Lower leg skin (tissue), 4 donors: ENCODE data around the gene PLCG2. TPM values are rescaled to one million over a fixed set of nuclear protein-coding genes. Genes with fewer than 3 reads are reported as not detected.
A peak's percentile ranks its signal among the peaks of the same experiment; 100 is the strongest.

Experiments
- DNase-seq, 2 donors: peaks; one replicate each; pipeline ENCODE4 v3.0.0-alpha.2; 2019; ENCODE audit warnings: low spot score in 2 of 2
- H3K4me3 ChIP-seq: fragments of 200-600 bp; sonication (generic); 2 replicates; pipeline ENCODE4 v1.5.1; 2017; ENCODE audit warnings: mild to moderate bottlenecking, low read depth; ENCODE audit not compliant: poor library complexity, severe bottlenecking
- POLR2A ChIP-seq, 2 donors: fragments of 450-650 bp; IDR thresholded peaks; one replicate each; pipeline ENCODE4 v1.6.1; 2016 to 2017; ENCODE audit warnings: antibody characterized with exemption in 2 of 2, mild to moderate bottlenecking in 1 of 2, moderate library complexity in 1 of 2
- WGBS, 2 donors: methylation state at CpG; one replicate each; pipeline ENCODE4 v1.1.5; 2018; 5-methylcytosine and 5-hydroxymethylcytosine counted together
- intact Hi-C: fragments of 100-400 bp; cut with DNase I; formaldehyde crosslinking; loops from one replicate; pipeline ENCODE4 v1.15.0; 2023; ENCODE audit warnings: low total_unique reads
- total RNA-seq, 4 donors: library from RNA; depleted of rRNA; stranded (reverse); fragments of >200 nt; gene quantifications; one replicate each; pipeline ENCODE4 v1.1.0, GENCODE V29; 2016
- TF ChIP-seq, protein P1 (sequence below), 3 donors: fragments of 450-650 bp; IDR thresholded peaks; one replicate each; pipeline ENCODE4 v1.5.1; 2016; ENCODE audit warnings: antibody characterized with exemption in 3 of 3, mild to moderate bottlenecking in 3 of 3, moderate library complexity in 2 of 3

Gene PLCG2
- total RNA-seq, 4 donors from 2014 or later, result 7.0 to 14.1 (median 10.2) TPM

DNA sequence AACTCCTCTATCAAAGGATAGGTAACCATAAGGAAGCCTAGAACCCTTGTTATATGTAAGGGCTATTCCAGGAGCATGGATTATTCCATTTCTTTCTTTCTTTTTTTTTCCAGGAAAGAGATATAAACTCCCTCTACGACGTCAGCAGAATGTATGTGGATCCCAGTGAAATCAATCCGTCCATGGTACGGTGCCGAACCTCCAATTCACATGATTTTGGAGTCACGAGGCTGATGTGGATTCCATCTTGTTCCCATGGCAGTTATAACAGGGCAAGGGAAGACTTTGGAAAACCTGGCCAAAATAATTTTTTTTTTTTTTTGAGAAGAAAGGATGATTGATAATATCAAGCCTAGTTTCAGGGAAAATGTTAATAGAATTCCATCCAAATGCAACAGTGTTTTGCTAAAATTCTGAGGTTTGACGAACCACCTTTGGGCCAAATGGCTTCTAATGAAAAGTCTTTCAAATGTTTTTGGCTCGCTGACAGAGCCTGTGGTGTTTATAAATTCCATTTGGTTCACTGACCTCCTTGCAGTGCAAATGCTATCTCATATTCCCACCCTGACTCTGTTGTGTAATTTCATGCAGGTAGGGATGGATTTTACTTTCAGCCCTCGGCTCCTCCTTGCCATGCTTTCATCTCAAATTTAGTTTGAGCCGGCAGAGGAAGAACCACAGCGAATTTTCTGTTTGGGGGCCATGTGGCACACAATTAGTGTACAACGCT is 142.2 kb downstream of the PLCG2 start:
- TF ChIP-seq POLR2A (IDR thresholded peaks at IDR 0.05), result no peak
- TF ChIP-seq, protein P1, sequence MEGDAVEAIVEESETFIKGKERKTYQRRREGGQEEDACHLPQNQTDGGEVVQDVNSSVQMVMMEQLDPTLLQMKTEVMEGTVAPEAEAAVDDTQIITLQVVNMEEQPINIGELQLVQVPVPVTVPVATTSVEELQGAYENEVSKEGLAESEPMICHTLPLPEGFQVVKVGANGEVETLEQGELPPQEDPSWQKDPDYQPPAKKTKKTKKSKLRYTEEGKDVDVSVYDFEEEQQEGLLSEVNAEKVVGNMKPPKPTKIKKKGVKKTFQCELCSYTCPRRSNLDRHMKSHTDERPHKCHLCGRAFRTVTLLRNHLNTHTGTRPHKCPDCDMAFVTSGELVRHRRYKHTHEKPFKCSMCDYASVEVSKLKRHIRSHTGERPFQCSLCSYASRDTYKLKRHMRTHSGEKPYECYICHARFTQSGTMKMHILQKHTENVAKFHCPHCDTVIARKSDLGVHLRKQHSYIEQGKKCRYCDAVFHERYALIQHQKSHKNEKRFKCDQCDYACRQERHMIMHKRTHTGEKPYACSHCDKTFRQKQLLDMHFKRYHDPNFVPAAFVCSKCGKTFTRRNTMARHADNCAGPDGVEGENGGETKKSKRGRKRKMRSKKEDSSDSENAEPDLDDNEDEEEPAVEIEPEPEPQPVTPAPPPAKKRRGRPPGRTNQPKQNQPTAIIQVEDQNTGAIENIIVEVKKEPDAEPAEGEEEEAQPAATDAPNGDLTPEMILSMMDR (IDR thresholded peaks at IDR 0.05), result no peak
- 77 to 85% methylated on average over 12 of the region's 12 CpGs for WGBS, 2 donors
- DNase-seq, result peak in 1 of 2 donors; percentile 13
- intact Hi-C loops, result no loop called here
- no peak overlapping the region for H3K4me3 ChIP-seq

DNA sequence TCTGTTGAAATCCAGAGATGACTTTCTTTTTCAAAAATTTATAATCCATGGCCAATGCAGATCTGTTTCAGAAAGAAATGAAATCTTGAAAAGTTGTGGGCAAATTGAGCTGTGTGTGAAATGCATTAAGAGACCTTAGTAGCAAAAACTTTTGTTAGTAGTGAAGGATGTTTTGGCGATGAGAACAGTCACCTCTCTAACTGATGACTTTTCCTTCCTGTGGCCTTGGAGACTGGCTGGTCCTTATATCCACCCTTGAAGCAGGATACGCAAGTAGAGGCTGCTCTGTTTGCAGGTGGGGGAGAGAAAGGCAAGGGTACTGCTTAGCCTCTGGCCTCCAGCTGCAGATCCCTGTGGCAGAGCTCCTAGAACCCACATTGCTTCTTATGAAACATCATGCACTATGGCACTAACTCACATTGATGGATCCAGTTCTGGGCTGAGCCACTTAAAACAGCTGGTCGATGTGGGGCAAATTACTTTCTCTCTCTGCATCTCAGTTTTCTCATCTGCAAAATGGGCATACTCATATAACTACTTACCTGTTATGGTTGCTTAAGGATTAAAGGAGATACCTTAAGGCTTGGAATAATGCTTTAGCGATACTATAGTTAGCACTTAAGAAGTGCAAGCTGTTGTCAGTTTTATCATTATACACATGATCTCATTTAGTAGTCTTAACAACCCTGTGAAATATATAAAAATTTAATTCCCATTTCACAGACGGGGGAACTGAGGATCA is 142.9 kb downstream of the PLCG2 start:
- peak in 1 of 2 donors; percentile 66 for DNase-seq
- WGBS, 2 donors, result 87 to 90% methylated on average over 5 of the region's 5 CpGs
- intact Hi-C loops, result no loop called here
- H3K4me3 ChIP-seq, result no peak overlapping the region
- no peak for TF ChIP-seq POLR2A (IDR thresholded peaks at IDR 0.05)
- TF ChIP-seq, protein P1 (IDR thresholded peaks at IDR 0.05), result no peak

- intact Hi-C loops, result no loop called here
- peak in 1 of 2 donors; percentile 52 for DNase-seq
- H3K4me3 ChIP-seq, result no peak overlapping the region
- 82 to 83% methylated on average over 9 of the region's 9 CpGs for WGBS, 2 donors
- no peak for TF ChIP-seq POLR2A (IDR thresholded peaks at IDR 0.05)
- TF ChIP-seq, protein P1 (IDR thresholded peaks at IDR 0.05), result no peak
Measured at GRCh38 chr16:81923296-81923695, 144.2 kb downstream of the PLCG2 start.

DNA sequence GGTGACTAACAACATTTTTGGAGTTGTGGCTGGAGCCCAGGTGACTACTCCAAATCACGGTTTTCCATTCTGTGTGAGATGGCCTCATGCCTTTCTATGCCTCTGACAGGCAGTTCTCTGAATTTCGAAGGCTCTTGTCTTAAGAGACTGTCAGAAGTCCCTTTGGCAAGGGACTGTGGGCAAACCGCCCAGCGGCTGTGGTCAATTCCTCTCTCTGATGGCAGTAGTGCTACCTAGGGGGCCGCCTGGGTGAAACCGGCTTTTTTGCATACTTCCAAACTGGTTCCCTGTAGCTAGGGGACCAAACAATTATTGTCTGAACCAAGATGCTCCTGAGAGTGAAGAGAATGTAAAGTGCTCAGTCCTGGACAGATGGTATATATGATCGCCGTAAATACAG is 145.9 kb downstream of the PLCG2 start:
- intact Hi-C loops, result no loop called here
- TF ChIP-seq POLR2A (IDR thresholded peaks at IDR 0.05), result no peak
- H3K4me3 ChIP-seq, result no peak overlapping the region
- peak in 1 of 2 donors; percentile 68 for DNase-seq
- WGBS, 2 donors, result 77 to 86% methylated on average over 8 of the region's 8 CpGs

- DNase-seq, result peak in 1 of 2 donors; percentile 70
- H3K4me3 ChIP-seq, result no peak overlapping the region
- WGBS, 2 donors, result 90 to 92% methylated on average over 8 to 9 of the region's 9 CpGs
- no peak for TF ChIP-seq POLR2A (IDR thresholded peaks at IDR 0.05)
- TF ChIP-seq, protein P1 (IDR thresholded peaks at IDR 0.05), result no peak
- intact Hi-C loops, result no loop called here
Measured at GRCh38 chr16:81926036-81926435, 146.9 kb downstream of the PLCG2 start.

DNA sequence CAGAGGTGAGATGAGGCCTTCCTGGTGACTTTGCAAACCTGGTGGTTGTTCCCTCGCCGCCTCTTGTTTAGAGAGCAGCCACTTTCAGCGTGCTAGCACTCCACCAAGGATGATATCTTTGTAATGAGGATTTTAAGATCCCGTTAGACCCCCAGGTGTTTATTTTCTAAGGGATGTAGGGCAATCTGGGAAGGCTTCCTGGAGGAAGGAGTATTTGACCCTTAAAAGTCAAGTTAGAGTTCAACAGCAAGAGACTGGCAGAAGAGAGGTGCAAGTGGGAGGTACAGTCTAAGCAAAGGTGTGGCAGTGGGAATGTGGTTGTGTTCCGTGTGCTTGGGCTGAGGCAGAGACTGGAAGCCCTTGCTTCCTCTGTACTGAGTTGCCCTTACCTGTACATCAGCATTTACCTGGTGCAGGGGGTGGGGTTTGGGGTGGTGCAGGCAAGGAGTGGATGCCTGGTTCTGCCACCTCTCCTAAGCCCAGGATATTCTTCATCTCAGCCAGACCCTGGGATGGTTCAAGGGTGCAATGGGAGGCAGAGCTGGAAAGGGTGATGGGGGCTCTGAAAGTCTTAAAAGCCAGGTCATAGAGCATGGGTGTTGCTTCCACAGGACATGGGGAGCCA is 148.6 kb downstream of the PLCG2 start:
- peak in 1 of 2 donors; percentile 73 for DNase-seq
- no peak overlapping the region for H3K4me3 ChIP-seq
- intact Hi-C loops, result no loop called here
- 82 to 88% methylated on average over 5 of the region's 5 CpGs for WGBS, 2 donors
- TF ChIP-seq, protein P1 (IDR thresholded peaks at IDR 0.05), result no peak
- no peak for TF ChIP-seq POLR2A (IDR thresholded peaks at IDR 0.05)
